Nephron (organoid): ENCODE measurements around the gene SLC12A5.

Source experiments
- H3K27ac Mint-ChIP-seq, 3 experiments: 2 replicates each; pipeline ENCODE4 v1.8.0; 2020; ENCODE audit warnings: mixed read lengths in 3 of 3, mild to moderate bottlenecking in 2 of 3, moderate library complexity in 1 of 3
- H3K27me3 Mint-ChIP-seq: 2 replicates; pipeline ENCODE4 v1.8.0; 2021; ENCODE audit warnings: low read depth, mild to moderate bottlenecking, moderate library complexity, mixed read lengths
- H3K36me3 Mint-ChIP-seq: 2 replicates; pipeline ENCODE4 v1.8.0; 2020; ENCODE audit warnings: low read depth, mixed read lengths
- H3K4me1 Mint-ChIP-seq: 2 replicates; pipeline ENCODE4 v1.8.0; 2020; ENCODE audit warnings: mixed read lengths
- H3K4me3 Mint-ChIP-seq, 3 experiments: 2 replicates each; pipeline ENCODE4 v1.8.0; 2020; ENCODE audit warnings: mild to moderate bottlenecking in 3 of 3, mixed read lengths in 3 of 3, moderate library complexity in 2 of 3
- H3K9me3 Mint-ChIP-seq: 2 replicates; pipeline ENCODE4 v1.8.0; 2020; ENCODE audit warnings: mixed read lengths
- TF ChIP-seq, protein P1 (sequence below), 3 experiments: fragments of 200-600 bp; sonication (generic); IDR thresholded peaks; one replicate each; pipeline ENCODE4 v1.5.0; 2021; ENCODE audit warnings: antibody characterized with exemption in 3 of 3; ENCODE audit not compliant: unreplicated experiment in 3 of 3

SLC12A5 gene

GRCh38 chr20:46050444-46050843 is 21.4 kb downstream of the SLC12A5 start:
- H3K36me3 Mint-ChIP-seq, result peaks cover 4% of the 10 kb centered on the region
- H3K4me1 Mint-ChIP-seq, result no peaks in the 10 kb centered on the region
- TF ChIP-seq, protein P1, sequence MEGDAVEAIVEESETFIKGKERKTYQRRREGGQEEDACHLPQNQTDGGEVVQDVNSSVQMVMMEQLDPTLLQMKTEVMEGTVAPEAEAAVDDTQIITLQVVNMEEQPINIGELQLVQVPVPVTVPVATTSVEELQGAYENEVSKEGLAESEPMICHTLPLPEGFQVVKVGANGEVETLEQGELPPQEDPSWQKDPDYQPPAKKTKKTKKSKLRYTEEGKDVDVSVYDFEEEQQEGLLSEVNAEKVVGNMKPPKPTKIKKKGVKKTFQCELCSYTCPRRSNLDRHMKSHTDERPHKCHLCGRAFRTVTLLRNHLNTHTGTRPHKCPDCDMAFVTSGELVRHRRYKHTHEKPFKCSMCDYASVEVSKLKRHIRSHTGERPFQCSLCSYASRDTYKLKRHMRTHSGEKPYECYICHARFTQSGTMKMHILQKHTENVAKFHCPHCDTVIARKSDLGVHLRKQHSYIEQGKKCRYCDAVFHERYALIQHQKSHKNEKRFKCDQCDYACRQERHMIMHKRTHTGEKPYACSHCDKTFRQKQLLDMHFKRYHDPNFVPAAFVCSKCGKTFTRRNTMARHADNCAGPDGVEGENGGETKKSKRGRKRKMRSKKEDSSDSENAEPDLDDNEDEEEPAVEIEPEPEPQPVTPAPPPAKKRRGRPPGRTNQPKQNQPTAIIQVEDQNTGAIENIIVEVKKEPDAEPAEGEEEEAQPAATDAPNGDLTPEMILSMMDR (IDR thresholded peaks at IDR 0.05; ENCODE audit: unreplicated experiment in 3 of 3), result no peak
- no peak overlapping the region for H3K27ac Mint-ChIP-seq
- no peaks in the 10 kb centered on the region for H3K9me3 Mint-ChIP-seq
- no peak overlapping the region for H3K4me3 Mint-ChIP-seq
- H3K27me3 Mint-ChIP-seq, result peaks cover 41% of the 10 kb centered on the region

DNA sequence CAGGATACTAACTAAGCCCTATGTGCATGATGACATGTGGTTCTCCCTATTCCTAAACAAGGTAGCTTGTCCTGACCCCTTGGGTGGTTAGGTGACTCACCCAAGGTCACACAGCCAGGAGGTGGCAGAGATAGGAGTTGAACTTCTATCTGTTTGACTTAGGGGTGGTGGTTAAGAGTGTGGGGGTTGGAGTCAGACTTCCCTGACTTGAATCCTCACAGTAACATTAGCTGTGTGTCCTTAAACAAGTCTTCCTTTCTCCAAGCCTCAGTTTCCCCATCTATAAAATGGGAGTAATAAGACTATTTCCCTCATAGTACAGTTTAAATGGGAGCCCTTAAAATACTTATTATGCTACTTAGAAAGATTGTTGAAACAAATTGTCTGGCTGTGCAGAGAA is 21.9 kb downstream of the SLC12A5 start:
- Mint-ChIP-seq H3K4me1 (no peaks in the 10 kb centered on the region), H3K27ac (no peak overlapping the region), H3K9me3 (no peaks in the 10 kb centered on the region), H3K27me3 (peaks cover 43% of the 10 kb centered on the region), H3K4me3 (no peak overlapping the region), H3K36me3 (peaks cover 4% of the 10 kb centered on the region)
- TF ChIP-seq, protein P1 (IDR thresholded peaks at IDR 0.05; ENCODE audit: unreplicated experiment in 3 of 3), result no peak

GRCh38 chr20:46051556-46052308 is 22.7 kb downstream of the SLC12A5 start:
- no peak overlapping the region for H3K4me3 Mint-ChIP-seq
- TF ChIP-seq, protein P1 (IDR thresholded peaks at IDR 0.05; ENCODE audit: unreplicated experiment in 3 of 3), result no peak
- no peak overlapping the region for H3K27ac Mint-ChIP-seq
- no peaks in the 10 kb centered on the region for H3K9me3 Mint-ChIP-seq
- peaks cover 44% of the 10 kb centered on the region for H3K27me3 Mint-ChIP-seq
- peaks cover 4% of the 10 kb centered on the region for H3K36me3 Mint-ChIP-seq
- H3K4me1 Mint-ChIP-seq, result no peaks in the 10 kb centered on the region

- Mint-ChIP-seq H3K36me3 (peaks cover 7% of the 10 kb centered on the region), H3K9me3 (no peaks in the 10 kb centered on the region), H3K27ac (no peak overlapping the region), H3K27me3 (peaks cover 49% of the 10 kb centered on the region), H3K4me1 (no peaks in the 10 kb centered on the region), H3K4me3 (no peak overlapping the region)
- TF ChIP-seq, protein P1 (IDR thresholded peaks at IDR 0.05; ENCODE audit: unreplicated experiment in 3 of 3), result no peak
These were observed 24.4 kb downstream of the SLC12A5 start for GRCh38 chr20:46053416-46053815.

GRCh38 chr20:46054606-46055005 is 25.6 kb downstream of the SLC12A5 start:
- H3K36me3 Mint-ChIP-seq, result peaks cover 11% of the 10 kb centered on the region
- no peaks in the 10 kb centered on the region for H3K9me3 Mint-ChIP-seq
- peaks cover 54% of the 10 kb centered on the region for H3K27me3 Mint-ChIP-seq
- TF ChIP-seq, protein P1 (IDR thresholded peaks at IDR 0.05; ENCODE audit: unreplicated experiment in 3 of 3), result no peak
- no peak overlapping the region for H3K4me3 Mint-ChIP-seq
- no peaks in the 10 kb centered on the region for H3K4me1 Mint-ChIP-seq
- no peak overlapping the region for H3K27ac Mint-ChIP-seq

DNA sequence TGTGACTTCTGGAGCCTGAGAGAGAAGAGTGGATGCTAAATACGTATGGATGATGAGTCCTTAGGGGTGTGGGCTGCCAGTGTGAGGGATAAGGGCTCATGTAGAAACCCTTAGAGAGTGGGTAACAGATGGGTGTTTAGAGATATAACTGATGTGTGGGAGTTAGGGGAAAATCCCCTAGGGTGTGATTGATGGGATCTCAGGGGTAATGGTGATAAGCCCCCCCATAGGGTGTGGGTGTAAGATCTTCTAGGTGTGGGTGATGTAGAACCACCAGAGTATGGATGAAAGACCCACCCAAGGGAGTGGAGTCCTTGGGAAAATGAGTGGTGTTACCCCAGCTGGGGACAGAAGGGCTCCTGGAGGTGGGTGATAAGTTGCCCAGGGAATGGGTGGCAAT is 26.3 kb downstream of the SLC12A5 start:
- Mint-ChIP-seq H3K4me3 (no peak overlapping the region), H3K36me3 (peaks cover 18% of the 10 kb centered on the region), H3K9me3 (no peaks in the 10 kb centered on the region), H3K27me3 (peaks cover 60% of the 10 kb centered on the region), H3K4me1 (no peaks in the 10 kb centered on the region), H3K27ac (no peak overlapping the region)
- TF ChIP-seq, protein P1 (IDR thresholded peaks at IDR 0.05; ENCODE audit: unreplicated experiment in 3 of 3), result no peak
